Tibial artery (tissue), 4 donors: ENCODE measurements around the gene ITPK1.

Experiments
- DNase-seq, 2 donors: peaks; one replicate each; pipeline ENCODE4 v3.0.0-alpha.2; 2019
- H3K27ac ChIP-seq, 2 donors: fragments of 200-600 bp; sonication (generic) in 1 of 2; 1 replicate in 1 of 2; 2 replicates in 1 of 2; pipeline ENCODE4 v1.5.1; 2018 to 2019; ENCODE audit warnings: mild to moderate bottlenecking in 1 of 2
- H3K27me3 ChIP-seq, 2 donors: fragments of 200-600 bp; sonication (generic) in 1 of 2; one replicate each; pipeline versions ENCODE4 v1.5.1 to v1.6.0; 2016 to 2019
- H3K36me3 ChIP-seq, 3 donors: fragments of 200-600 bp; sonication (generic) in 2 of 3; one replicate each; pipeline ENCODE4 v1.5.1; 2016 to 2019; ENCODE audit warnings: mild to moderate bottlenecking in 2 of 3
- H3K4me1 ChIP-seq, 4 donors: fragments of 200-600 bp; sonication (generic) in 2 of 4; 1 replicate in 3 of 4; 2 replicates in 1 of 4; pipeline ENCODE4 v1.5.1; 2016 to 2019
- H3K4me3 ChIP-seq, 2 donors: fragments of 200-600 bp; sonication (generic) in 1 of 2; 1 replicate in 1 of 2; 2 replicates in 1 of 2; pipeline ENCODE4 v1.5.1; 2018 to 2019; ENCODE audit warnings: mild to moderate bottlenecking in 2 of 2
- H3K9me3 ChIP-seq, 3 donors: fragments of 200-600 bp; sonication (generic) in 1 of 3; one replicate each; pipeline ENCODE4 v1.5.1; 2016 to 2019
- CTCF ChIP-seq, 2 experiments: fragments of 200-600 bp in 1 of 2; fragments of 450-650 bp in 1 of 2; IDR thresholded peaks; one replicate each; pipeline ENCODE4 v1.5.1; 2017 to 2019; ENCODE audit warnings: antibody characterized with exemption in 2 of 2, mild to moderate bottlenecking in 1 of 2, moderate library complexity in 1 of 2
- intact Hi-C: fragments of 100-400 bp; cut with DNase I; formaldehyde crosslinking; loops from one replicate; pipeline ENCODE4 v1.15.0; 2023; ENCODE audit warnings: low total_unique reads

Gene ITPK1

GRCh38 chr14:93078870-93079269, 36.9 kb downstream of the ITPK1 start:
- DNase-seq = peak in 1 of 2 donors; percentile 81
- no peaks in the 10 kb centered on the region for H3K9me3 ChIP-seq
- H3K4me3 ChIP-seq = no peak overlapping the region
- intact Hi-C loops = no loop called here
- H3K36me3 ChIP-seq = no peaks in the 10 kb centered on the region
- peaks cover 0 to 75% (median 44%) of the 10 kb centered on the region in 4 donors for H3K4me1 ChIP-seq
- no peaks in the 10 kb centered on the region for H3K27me3 ChIP-seq
- no peak for TF ChIP-seq CTCF (IDR thresholded peaks at IDR 0.05)
- peak overlapping the region; percentile 8 to 56 for H3K27ac ChIP-seq

- intact Hi-C loops = no loop called here
- Histone ChIP-seq H3K9me3 (no peaks in the 10 kb centered on the region), H3K4me3 (no peak overlapping the region), H3K27ac (no peak overlapping the region), H3K27me3 (no peaks in the 10 kb centered on the region), H3K4me1 (peaks cover 0 to 70% (median 36%) of the 10 kb centered on the region in 4 donors), H3K36me3 (no peaks in the 10 kb centered on the region)
- no peak for TF ChIP-seq CTCF (IDR thresholded peaks at IDR 0.05)
- DNase-seq = no peak
Observed at GRCh38 chr14:93076755-93077154, 39.0 kb downstream of the ITPK1 start.

- intact Hi-C loops = no loop called here
- no peaks in the 10 kb centered on the region for H3K27me3 ChIP-seq
- no peaks in the 10 kb centered on the region for H3K36me3 ChIP-seq
- no peaks in the 10 kb centered on the region for H3K9me3 ChIP-seq
- no peak overlapping the region for H3K27ac ChIP-seq
- peaks cover 0 to 62% (median 35%) of the 10 kb centered on the region in 4 donors for H3K4me1 ChIP-seq
- no peak overlapping the region for H3K4me3 ChIP-seq
- DNase-seq = no peak
- no peak for TF ChIP-seq CTCF (IDR thresholded peaks at IDR 0.05)
Observed at GRCh38 chr14:93075891-93076290, 39.8 kb downstream of the ITPK1 start.

- Histone ChIP-seq H3K27ac (peak overlapping the region in 1 of 2 donors; percentile 48), H3K9me3 (no peaks in the 10 kb centered on the region), H3K4me1 (peaks cover 0 to 46% (median 25%) of the 10 kb centered on the region in 4 donors), H3K27me3 (no peaks in the 10 kb centered on the region), H3K36me3 (no peaks in the 10 kb centered on the region), H3K4me3 (no peak overlapping the region)
- DNase-seq = peak in 1 of 2 donors; percentile 44
- TF ChIP-seq CTCF (IDR thresholded peaks at IDR 0.05) = no peak
- intact Hi-C loops = no loop called here
Observed at GRCh38 chr14:93073910-93074769, 41.6 kb downstream of the ITPK1 start.

- no peaks in the 10 kb centered on the region for H3K27me3 ChIP-seq
- H3K36me3 ChIP-seq = no peaks in the 10 kb centered on the region
- peaks cover 0 to 38% (median 17%) of the 10 kb centered on the region in 4 donors for H3K4me1 ChIP-seq
- H3K4me3 ChIP-seq = no peak overlapping the region
- DNase-seq = no peak
- intact Hi-C loops = no loop called here
- peak overlapping the region in 1 of 2 donors; percentile 26 for H3K27ac ChIP-seq
- H3K9me3 ChIP-seq = no peaks in the 10 kb centered on the region
- no peak for TF ChIP-seq CTCF (IDR thresholded peaks at IDR 0.05)
Observed at GRCh38 chr14:93073358-93073707, 42.4 kb downstream of the ITPK1 start.
